ENCODE data around the gene FOSB.

The FOSB gene

DNA sequence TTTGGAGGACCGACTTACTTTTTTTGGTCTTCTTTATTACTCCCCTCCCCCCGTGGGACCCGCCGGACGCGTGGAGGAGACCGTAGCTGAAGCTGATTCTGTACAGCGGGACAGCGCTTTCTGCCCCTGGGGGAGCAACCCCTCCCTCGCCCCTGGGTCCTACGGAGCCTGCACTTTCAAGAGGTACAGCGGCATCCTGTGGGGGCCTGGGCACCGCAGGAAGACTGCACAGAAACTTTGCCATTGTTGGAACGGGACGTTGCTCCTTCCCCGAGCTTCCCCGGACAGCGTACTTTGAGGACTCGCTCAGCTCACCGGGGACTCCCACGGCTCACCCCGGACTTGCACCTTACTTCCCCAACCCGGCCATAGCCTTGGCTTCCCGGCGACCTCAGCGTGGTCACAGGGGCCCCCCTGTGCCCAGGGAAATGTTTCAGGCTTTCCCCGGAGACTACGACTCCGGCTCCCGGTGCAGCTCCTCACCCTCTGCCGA lies 409 bp downstream of the FOSB start:
- TF ChIP-seq, protein P1, sequence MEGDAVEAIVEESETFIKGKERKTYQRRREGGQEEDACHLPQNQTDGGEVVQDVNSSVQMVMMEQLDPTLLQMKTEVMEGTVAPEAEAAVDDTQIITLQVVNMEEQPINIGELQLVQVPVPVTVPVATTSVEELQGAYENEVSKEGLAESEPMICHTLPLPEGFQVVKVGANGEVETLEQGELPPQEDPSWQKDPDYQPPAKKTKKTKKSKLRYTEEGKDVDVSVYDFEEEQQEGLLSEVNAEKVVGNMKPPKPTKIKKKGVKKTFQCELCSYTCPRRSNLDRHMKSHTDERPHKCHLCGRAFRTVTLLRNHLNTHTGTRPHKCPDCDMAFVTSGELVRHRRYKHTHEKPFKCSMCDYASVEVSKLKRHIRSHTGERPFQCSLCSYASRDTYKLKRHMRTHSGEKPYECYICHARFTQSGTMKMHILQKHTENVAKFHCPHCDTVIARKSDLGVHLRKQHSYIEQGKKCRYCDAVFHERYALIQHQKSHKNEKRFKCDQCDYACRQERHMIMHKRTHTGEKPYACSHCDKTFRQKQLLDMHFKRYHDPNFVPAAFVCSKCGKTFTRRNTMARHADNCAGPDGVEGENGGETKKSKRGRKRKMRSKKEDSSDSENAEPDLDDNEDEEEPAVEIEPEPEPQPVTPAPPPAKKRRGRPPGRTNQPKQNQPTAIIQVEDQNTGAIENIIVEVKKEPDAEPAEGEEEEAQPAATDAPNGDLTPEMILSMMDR (IDR thresholded peaks at IDR 0.05; ENCODE audit: low read depth, low read length, missing control alignments), result no peak
- DNase-seq (ENCODE audit: low read depth), result no peak
- H3K4me3 ChIP-seq (ENCODE audit: low read depth, low read length), result peak overlapping the region; percentile 67

DNA sequence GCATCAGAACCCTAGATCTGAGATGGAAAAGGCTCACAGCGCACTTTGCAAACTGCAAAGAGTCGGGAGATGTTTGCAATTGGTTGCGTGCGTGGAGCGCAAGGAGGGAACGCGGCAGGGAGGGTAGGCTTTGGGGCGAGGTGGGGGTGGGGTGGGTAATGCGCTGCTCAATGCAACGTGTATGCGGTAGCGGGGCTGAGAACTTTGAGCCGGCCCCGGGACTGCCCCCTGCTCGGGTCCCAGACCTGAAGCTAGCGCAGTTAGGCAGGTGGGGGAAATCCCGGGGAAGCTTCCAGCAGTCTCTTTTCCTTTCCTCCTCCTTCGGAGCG lies 971 bp downstream of the FOSB start:
- no peak for DNase-seq (ENCODE audit: low read depth)
- peak overlapping the region; percentile 67 for H3K4me3 ChIP-seq (ENCODE audit: low read depth, low read length)

DNA sequence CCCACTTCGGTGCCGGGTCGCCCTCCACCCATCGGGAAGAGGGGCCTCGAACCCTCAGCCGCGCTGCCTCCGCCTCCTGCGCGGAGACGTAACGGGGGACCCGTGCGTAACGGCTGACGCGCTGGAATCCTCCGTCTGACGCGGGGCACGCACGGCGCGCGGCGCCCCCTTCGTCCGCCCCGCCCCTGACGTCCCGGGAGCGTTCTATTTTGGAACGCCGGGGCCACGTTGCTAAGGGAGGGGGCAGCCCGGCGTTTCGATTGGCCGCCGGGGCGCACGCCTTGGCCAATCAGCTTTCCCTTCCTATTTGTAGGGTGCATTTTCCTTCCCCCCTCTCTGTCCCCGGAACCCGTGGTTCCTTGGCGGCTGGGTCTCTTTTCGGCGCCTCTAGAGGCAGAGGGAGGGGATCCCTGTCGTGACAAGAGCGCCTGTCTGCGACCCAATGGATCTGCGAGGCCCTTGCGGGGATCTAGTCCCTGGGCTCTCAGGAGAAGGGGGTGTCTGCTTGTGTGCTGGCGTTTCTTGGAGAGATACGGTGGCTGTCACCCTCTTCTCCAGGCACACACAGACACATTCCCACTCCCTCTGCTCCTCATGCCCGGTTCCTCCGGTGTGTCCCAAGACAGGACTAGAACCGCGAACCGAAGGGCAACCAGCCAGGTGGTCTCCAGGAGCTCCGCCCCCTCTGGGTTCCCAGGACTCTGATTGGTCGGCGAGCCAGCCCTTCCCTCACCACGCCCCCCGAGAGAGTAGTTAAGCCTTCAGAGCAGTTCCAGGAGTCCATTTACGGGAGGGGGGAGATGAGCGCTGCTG lies 1.5 kb downstream of the FOSB start:
- peak; percentile 81 for DNase-seq (ENCODE audit: low read depth)
- TF ChIP-seq, protein P1 (IDR thresholded peaks at IDR 0.05; ENCODE audit: low read depth, low read length, missing control alignments), result no peak
- peak overlapping the region; percentile 67 for H3K4me3 ChIP-seq (ENCODE audit: low read depth, low read length)

More for the DNA sequence above, 971 bp downstream of the FOSB start:
- TF ChIP-seq, protein P1 (IDR thresholded peaks at IDR 0.05; ENCODE audit: low read depth, low read length, missing control alignments), result no peak

DNA sequence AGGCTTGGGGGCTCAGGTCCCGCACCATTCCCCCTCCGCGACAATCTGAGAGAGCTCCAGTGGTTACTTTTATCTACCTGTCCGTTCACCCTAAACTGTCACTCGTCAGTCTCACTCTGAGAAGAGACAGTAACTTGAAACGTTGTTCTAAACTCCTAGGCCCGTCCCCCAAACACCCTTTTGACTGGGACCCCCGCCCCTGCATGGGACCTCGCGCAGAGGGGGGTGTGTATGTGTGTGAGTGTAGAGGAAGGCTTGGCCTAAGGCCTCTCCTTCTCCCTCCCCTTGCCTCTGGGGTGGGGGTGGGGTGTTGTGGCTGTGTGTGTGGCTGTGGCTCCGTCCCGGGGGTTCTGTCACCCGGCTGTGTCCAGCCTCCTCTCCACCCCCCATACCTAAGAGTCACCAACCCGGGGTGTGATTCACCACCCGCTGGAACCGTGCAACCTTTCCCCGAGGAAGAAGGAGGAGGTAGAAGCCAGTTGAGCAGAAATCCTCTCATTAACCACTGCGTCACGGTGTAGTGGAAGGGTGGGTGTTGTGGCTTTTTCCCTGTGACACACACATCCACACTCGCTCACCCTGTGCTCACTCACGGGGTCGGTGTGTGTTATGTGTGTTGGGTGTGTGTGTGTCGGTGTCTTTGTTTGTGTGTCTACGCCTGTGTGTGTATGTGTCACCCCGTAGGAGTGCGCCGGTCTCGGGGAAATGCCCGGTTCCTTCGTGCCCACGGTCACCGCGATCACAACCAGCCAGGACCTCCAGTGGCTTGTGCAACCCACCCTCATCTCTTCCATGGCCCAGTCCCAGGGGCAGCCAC lies 2.4 kb downstream of the FOSB start:
- DNase-seq (ENCODE audit: low read depth), result no peak
- TF ChIP-seq, protein P1 (IDR thresholded peaks at IDR 0.05; ENCODE audit: low read depth, low read length, missing control alignments), result no peak
- peak overlapping the region; percentile 67 for H3K4me3 ChIP-seq (ENCODE audit: low read depth, low read length)

GRCh38 chr19:45470762-45471081 lies 2.9 kb downstream of the FOSB start:
- no peak overlapping the region for H3K4me3 ChIP-seq (ENCODE audit: low read depth, low read length)
- no peak for DNase-seq (ENCODE audit: low read depth)
- TF ChIP-seq, protein P1 (IDR thresholded peaks at IDR 0.05; ENCODE audit: low read depth, low read length, missing control alignments), result no peak

DNA sequence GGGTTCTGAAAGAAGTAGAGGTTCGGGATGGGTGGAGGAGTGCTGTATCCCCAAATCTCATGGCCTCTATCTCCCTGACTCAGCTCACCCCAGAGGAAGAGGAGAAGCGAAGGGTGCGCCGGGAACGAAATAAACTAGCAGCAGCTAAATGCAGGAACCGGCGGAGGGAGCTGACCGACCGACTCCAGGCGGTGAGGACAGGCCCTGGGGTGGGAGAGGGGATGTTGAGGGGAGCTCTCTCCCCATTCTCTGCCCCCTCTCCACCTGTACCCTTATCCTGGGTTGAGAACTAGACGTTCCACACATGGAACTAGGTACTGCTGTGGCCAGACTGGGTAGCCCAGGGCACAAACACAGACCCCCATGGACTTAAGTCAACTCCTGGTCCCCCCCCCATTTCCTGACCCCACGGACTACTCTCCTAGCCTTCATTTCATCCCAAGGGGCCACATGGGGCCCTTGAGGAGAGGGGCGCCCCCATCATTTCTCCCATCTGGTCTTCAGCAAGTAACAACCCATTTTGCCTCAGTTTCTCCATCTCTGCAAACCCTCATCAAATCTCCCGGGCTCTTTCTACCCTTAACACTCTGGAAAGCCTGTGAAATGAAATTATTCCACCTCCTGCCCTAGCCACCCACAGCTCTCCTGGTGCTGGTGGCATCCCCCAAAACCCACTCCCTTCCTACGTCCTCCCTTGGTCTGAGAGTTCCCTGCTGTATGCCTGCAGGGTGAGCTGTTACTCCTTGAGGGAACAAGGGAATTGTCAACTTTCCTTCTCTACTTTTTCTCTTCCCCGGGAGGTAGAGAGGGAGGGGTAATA lies 3.5 kb downstream of the FOSB start:
- TF ChIP-seq, protein P1 (IDR thresholded peaks at IDR 0.05; ENCODE audit: low read depth, low read length, missing control alignments), result no peak
- no peak for DNase-seq (ENCODE audit: low read depth)

More for the DNA sequence above, 3.5 kb downstream of the FOSB start:
- no peak overlapping the region for H3K4me3 ChIP-seq (ENCODE audit: low read depth, low read length)

Data from GM12864 (cell line).